ENCODE results near the gene MGLL. TPM values are rescaled to one million over a fixed set of nuclear protein-coding genes. Genes with fewer than 3 reads are reported as not detected.

The MGLL gene
- total RNA-seq, 1 donor from 2014 or later = 11.3 TPM

DNA sequence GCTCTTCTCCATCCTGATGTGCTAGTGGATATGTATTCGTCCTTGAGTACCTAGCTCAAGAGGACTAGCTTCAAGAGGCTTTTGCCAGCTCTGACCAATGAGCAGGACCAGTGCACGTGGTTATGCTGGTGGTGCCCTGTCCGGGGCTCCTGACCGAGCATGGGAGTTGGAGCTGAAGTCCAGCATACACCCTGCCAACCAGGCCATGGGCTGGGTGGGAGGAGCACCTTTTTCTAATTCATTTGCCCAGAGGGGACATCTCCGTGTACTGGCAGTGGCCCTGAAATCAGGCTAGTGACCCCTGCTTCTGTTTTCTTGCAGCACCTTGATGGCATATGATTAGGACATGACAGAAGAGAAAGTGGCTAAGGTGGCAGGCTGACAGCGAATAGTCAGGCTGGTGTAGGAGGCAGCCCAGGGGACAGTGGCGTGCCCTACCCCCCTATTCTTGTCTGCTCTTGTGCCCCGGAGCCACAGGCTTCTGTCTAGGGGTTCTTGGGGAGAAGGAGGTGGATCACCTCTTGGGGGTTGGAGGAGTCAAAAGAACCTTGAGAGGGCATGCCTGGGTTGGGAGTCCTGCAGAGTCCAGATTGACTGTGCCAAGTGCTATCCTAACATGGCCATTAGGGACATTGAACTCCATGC, 176.8 kb downstream of the MGLL start:
- Mint-ChIP-seq H3K27me3 (ENCODE audit: low read depth) (no peaks in the 10 kb centered on the region), H3K27ac (ENCODE audit: unreplicated experiment) (no peak overlapping the region), H3K4me3 (no peak overlapping the region), H3K4me1 (no peaks in the 10 kb centered on the region), H3K36me3 (ENCODE audit: low read depth) (peaks cover 2% of the 10 kb centered on the region), H3K9me3 (no peaks in the 10 kb centered on the region)
- no peak for DNase-seq (ENCODE audit: low read depth, low spot score)
- TF ChIP-seq, protein P1, sequence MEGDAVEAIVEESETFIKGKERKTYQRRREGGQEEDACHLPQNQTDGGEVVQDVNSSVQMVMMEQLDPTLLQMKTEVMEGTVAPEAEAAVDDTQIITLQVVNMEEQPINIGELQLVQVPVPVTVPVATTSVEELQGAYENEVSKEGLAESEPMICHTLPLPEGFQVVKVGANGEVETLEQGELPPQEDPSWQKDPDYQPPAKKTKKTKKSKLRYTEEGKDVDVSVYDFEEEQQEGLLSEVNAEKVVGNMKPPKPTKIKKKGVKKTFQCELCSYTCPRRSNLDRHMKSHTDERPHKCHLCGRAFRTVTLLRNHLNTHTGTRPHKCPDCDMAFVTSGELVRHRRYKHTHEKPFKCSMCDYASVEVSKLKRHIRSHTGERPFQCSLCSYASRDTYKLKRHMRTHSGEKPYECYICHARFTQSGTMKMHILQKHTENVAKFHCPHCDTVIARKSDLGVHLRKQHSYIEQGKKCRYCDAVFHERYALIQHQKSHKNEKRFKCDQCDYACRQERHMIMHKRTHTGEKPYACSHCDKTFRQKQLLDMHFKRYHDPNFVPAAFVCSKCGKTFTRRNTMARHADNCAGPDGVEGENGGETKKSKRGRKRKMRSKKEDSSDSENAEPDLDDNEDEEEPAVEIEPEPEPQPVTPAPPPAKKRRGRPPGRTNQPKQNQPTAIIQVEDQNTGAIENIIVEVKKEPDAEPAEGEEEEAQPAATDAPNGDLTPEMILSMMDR (conservative IDR thresholded peaks at IDR 0.05) = no peak

DNA sequence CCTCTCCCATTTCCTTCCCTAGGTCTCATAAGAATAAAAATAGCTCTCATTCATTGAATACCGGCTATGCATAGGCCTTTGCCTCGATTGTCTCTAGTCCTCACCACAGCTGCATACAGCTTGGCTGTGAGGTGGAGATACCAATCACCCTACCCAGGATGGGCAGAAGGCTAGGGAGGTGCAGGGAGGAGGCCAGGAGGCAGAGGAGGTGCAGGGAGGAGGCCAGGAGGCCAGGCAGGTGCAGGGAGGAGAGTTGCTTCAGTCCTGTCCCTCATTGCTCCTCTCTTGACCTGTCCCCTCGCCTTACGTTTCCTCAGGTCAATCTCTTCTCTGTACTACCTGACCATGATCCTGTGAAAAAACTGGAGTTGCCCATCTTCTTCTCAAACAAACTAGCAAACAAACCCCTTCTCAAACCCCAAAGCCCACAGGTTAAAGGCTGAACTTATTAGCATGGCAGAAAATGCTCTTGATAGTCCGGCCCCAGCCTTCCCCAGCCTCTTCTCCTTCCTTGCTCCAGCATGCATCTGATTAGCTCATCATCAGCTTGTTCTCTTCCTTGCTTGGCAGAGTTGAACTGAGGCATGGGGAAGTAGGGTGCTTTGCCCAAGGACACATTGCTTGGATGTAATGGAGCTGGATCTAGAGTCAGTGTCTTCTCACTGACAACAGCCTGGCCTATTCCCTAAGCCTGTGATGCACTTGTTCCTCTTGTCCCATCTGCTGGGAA, 177.5 kb downstream of the MGLL start:
- Mint-ChIP-seq H3K27ac (ENCODE audit: unreplicated experiment) (peak overlapping the region; percentile 57), H3K4me1 (peaks cover 3% of the 10 kb centered on the region), H3K36me3 (ENCODE audit: low read depth) (peaks cover 2% of the 10 kb centered on the region), H3K4me3 (no peak overlapping the region), H3K9me3 (no peaks in the 10 kb centered on the region), H3K27me3 (ENCODE audit: low read depth) (no peaks in the 10 kb centered on the region)
- TF ChIP-seq, protein P1 (conservative IDR thresholded peaks at IDR 0.05) = no peak
- no peak for DNase-seq (ENCODE audit: low read depth, low spot score)

GRCh38 chr3:127640042-127640355, 182.3 kb downstream of the MGLL start:
- Mint-ChIP-seq H3K27ac (ENCODE audit: unreplicated experiment) (no peak overlapping the region), H3K27me3 (ENCODE audit: low read depth) (no peaks in the 10 kb centered on the region), H3K9me3 (no peaks in the 10 kb centered on the region), H3K4me3 (no peak overlapping the region), H3K36me3 (ENCODE audit: low read depth) (peaks cover 2% of the 10 kb centered on the region), H3K4me1 (peaks cover 28% of the 10 kb centered on the region)
- DNase-seq (ENCODE audit: low read depth, low spot score) = no peak
- TF ChIP-seq, protein P1 (conservative IDR thresholded peaks at IDR 0.05) = no peak

- H3K27ac Mint-ChIP-seq (ENCODE audit: unreplicated experiment) = no peak overlapping the region
- no peaks in the 10 kb centered on the region for H3K27me3 Mint-ChIP-seq (ENCODE audit: low read depth)
- TF ChIP-seq, protein P1 (conservative IDR thresholded peaks at IDR 0.05) = no peak
- no peak for DNase-seq (ENCODE audit: low read depth, low spot score)
- peaks cover 28% of the 10 kb centered on the region for H3K4me1 Mint-ChIP-seq
- H3K9me3 Mint-ChIP-seq = no peaks in the 10 kb centered on the region
- no peak overlapping the region for H3K4me3 Mint-ChIP-seq
- H3K36me3 Mint-ChIP-seq (ENCODE audit: low read depth) = peaks cover 2% of the 10 kb centered on the region
Measured at GRCh38 chr3:127639173-127640041, 182.9 kb downstream of the MGLL start.

Other genes starting within 250 kb of the MGLL start
- 27.2 and 27.4 TPM in 2 replicates for gene TPRA1, start 231.8 kb downstream of the MGLL start, total RNA-seq
- 223 and 228 TPM in 2 replicates for gene MCM2, start 224.1 kb downstream of the MGLL start, total RNA-seq
- gene PODXL2, start 193.3 kb downstream of the MGLL start, total RNA-seq = 70.8 and 74.0 TPM in 2 replicates
- gene ABTB1, start 149.6 kb downstream of the MGLL start, total RNA-seq = 6.8 and 7.2 TPM in 2 replicates
- not detected in 2 replicates for gene KBTBD12, start 92.7 kb upstream of the MGLL start, total RNA-seq
- gene SEC61A1, start 229.9 kb upstream of the MGLL start, total RNA-seq = 181 and 184 TPM in 2 replicates